Activated T-helper 1 cell treated with Interleukin-2 at 50 U/mL for 16 hours (primary cell): ENCODE data around the gene LCN6.
"Not testable (repeated sequence)": the region's sequence is repeated elsewhere in the genome, so short reads cannot be mapped to it uniquely, and the experiment has no call there.

ENCODE experiments used
- DNase-seq: peaks from one replicate; pipeline ENCODE4 v3.0.0-alpha.2; 2020; ENCODE audit warnings: low read depth

The LCN6 gene, protein sequence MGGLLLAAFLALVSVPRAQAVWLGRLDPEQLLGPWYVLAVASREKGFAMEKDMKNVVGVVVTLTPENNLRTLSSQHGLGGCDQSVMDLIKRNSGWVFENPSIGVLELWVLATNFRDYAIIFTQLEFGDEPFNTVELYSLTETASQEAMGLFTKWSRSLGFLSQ

DNA sequence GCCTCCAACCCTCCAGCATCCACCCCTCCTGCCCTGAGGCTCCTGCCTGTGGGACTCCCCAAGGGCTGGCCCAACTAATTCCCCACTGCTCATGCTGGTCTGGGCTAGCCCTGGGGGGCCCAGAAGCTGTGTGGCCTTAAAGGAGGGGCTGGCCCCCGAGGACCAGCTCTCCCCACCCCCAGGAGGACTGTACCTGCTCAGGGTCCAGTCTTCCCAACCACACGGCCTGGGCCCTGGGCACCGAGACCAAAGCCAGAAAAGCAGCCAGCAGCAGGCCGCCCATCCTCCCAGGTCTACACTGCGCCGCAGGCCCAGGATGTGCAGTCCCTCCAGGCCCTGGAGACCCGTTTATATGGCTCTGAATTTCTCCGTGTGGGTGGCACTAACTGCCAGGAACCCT lies at the start of gene LCN6:
TSS of gene LCN6 (minus strand) at position 325 of the 400 bp plus-strand sequence. CDS start at position 283, 42 bp downstream.
- DNase-seq, result no peak

DNA sequence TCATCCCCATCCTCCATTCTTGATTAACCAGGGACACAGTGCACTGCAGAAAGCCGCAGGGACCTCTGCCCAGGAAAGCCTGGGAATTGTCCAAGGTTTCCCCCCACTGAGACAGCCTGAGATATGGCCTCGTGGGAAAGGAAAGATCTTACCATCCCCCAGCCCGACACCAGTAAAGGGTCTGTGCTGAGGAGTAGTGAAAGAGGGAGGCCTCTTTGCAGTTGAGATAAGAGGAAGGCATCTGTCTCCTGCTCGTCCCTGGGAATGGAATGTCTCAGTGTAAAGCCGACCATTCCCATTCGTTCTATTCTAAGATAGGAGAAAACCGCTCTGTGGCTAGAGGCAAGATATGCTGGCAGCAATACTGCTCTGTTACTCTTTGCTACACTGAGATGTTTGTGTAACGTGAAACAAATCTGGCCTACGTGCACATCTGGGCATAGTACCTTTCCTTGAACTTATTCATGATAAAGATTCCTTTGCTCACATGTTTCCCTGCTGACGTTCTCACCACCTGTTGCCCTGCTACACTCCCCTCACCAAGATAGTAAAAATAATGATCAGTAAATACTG lies 48.5 kb upstream of the LCN6 start:
- not testable (repeated sequence) for DNase-seq

DNA sequence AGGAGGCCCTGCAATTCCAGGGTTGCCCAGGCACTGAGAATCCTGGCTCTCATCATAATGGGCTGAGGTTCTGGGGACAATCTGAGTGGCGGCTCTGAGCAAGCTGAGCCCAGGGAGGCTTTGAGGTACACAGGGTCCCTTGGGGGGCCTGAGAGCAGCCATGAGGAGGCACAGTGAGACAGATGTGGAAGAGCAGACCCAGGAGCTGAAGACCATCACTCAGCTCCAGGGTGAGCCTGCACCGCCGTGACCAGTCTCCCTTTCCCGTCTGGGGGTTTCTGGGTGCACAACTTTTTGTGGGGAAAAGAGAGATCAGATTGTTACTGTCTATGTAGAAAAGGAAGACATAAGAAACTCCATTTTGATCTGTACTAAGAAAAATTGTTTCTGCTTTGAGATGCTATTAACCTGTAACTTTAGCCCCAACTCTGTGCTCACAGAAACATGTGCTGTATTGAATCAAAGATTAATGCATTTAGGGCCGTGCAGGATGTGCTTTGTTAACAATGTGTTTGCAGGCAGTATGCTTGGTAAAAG lies 48.0 kb upstream of the LCN6 start, which contains the start of gene CCDC183:
TSS of gene CCDC183 (plus strand) at position 101 of the 537 bp plus-strand sequence. CDS start at position 161, 60 bp downstream.
- DNase-seq, result no peak

DNA sequence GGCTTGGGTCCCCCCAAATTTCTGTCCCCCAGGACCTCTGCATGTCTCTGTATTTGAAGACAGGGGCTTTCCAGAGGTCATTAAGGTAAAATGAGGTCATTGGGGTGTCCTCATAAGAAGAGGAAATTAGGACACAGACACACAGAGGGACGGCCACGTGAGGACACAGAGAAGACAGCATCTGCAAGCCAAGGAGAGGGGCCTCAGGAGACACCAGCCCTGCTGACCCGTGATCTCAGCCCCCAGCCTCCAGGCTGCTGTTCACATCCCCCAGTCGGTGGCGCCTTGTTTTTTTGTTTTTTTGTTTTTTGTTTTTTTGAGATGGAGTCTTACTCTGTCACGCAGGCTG lies 46.6 kb upstream of the LCN6 start:
- DNase-seq, result no peak

DNA sequence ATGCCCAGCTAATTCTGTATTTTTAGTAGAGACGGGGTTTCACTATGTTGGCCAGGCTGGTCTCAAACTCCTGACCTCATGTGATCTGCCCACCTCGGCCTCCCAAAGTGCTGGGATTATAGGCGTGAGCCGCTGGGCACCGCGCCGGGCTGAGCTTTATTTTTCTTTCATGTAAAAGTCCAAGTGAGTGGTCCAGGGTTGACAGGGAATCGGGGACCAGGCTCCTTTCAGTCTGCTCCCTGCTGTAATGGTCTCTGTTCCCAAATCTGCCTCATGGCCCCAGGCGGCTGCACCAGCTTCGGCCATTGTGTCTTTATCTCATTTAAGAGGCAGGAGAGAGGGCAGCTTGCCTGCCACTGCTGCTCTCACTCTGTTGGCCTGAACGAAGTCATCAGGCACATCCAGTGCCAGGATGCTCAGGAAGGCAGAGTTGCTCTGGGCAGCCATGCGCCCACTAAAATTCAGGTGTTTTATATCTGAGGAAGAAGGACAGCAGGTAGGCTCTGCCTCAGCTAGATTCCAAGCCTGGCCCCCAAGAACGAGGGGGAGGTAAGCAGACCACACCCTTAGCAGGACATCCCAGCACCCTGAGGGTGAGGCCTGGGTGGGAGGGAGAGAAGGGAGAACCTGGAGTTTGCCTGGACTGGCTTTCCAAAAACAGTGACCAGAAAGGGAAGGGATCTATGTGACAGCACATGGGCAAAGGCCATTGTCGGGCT lies 46.1 kb upstream of the LCN6 start:
- DNase-seq, result no peak

DNA sequence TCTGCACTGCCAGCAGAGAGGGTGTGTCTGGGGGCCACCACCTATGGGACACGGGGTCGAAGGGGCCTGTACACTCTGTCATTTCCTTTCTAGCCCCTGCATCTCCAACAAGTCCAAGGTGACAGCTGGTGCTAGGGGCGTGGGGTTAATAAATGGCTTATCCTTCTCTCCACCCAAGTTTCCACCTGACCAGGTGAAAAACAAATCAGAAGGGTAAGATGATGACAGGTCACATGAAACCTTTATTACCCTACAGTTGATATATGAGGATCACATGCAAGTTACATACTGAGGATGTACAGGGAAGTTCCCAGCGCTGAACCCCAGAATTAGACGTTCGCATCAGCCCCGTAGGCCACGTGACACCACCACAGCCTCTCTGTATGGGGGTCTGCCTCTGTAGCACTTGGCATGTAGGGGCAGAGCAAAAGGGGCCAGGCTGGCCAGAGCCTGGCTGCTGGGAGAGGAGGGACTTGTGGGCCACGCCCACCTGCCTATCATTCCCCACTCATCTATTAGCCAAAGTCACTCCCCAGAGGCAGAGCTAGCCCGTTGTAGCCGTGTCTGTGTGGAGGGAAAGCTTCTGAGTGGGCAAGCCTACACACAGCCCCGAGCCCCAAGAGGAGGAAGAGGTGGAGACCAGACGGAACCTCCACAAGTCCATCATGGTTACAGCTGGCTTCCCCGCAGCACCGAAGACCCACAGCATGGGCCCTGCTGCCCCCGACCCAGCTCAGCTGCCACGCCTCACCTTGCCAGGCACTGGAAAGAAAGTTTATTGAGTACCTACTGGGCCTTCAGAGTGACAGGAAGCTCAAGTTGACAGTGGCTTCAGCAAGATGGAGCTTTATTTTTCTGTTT lies 45.0 kb upstream of the LCN6 start:
- no peak for DNase-seq

DNA sequence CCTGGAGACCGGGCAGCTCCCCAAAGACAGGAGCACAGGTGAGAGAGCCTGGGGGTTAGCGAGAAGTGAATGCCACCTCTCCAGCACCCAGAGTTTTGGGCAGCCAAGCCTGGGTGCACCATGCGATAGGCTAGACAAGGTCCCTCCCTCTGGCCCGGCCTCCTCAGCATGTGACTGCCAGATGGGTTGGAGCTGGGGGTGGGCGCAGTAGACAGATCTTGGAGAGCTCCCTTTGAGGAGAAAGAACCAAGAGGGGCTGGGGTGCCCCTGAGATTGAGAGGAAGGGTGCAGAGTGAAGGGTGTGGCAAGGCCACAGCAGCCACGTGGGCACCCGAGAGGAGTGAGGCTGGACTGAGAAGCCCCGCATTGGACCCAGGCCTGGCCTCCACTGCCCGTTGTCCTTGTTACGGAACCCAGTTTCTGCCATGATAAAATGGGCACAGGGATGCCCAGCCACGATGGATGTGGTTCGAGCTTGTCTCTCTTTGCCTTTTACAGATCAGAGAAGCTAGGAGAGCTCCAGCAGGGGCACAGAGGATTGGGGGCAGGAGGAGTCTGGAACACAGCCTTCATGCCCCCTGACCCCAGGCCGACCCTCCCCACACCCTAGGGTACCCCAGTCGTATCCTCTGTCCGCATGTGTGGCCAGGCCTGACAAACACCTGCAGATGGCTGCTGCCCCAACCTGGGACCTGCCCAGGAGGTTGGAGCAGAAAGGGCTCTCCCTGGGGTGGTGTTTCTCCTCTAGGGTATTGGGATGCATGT lies 44.2 kb upstream of the LCN6 start:
- DNase-seq, result no peak

DNA sequence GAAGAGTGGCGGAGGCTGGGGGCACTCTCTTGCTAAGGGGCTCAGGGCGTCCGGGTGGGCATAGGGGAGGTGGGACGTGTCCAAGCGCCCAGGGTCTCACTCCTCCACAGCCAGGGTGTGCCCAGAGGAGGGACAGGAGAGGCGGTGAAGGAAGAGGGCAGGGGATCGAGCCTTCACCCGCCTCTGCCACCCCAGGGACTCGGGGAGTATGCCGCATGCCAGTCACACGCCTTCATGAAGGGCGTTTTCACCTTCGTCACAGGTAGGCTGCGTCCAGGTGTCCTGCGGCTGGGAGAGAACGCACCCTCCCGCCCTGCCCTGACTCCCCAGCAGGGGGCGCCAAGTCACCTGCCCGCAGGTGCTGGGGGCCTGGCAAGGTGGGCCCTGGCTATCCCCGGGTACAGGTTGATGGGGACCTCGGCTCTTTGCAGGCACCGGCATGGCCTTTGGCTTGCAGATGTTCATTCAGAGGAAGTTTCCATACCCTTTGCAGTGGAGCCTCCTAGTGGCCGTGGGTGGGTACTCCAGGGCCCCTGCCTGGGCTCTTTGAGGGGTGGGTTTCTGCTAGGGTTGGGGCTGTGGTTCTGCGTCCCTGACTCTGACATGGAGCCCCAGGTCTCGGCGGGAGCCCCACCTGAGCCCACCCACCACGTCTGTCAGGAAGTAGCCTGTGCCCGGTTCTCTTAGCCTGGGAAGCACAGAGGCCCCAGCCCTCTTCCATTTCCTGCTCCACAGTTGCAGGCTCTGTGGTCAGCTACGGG lies 43.4 kb upstream of the LCN6 start:
- peak; percentile 45 for DNase-seq

DNA sequence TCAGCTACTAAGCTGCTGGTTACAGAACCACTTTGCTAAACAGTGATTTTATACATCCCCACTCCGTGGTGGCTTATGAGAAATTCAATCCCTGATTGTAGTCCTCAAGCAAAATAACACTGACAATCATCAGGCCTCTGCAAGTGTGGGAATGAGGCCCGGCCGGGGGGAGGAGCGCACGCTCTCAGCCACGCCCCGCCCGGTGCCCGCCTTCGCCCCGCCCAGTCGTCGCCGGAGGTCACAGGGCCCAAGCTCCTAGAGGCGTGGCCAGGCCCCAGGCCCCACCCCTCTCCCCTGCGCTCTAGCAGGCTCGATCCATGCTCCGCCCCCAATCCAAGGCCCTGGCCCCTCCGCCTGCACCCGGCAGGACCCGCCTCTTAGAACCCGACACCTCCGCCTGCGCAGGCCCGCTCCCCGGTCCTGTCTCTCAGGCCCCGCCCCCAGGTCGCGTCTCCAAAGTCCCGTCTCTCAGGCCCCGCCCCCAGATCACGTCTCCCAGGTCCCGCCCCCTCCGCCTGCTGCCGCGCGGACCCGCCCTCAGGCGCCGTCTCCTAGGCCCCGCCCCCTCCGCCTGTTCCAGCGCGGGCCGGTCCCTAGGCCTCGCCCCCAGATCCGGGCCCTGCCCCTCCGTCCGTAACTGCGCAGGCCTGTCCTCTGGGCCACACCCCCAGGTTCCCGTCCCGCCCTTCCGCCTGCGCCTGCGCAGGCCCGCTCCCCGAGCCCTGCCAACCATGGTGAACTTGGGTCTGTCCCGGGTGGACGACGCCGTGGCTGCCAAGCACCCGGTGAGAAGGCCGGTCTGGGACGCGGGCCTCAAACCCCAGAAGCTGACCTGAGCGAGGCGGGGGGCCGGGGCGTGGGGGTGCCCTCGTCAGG lies 42.6 kb upstream of the LCN6 start, which contains the start of gene TMEM141:
TSS of gene TMEM141 (plus strand) at position 705 of the 876 bp plus-strand sequence. CDS start at position 732, 27 bp downstream.
- DNase-seq, result peak; percentile 99

DNA sequence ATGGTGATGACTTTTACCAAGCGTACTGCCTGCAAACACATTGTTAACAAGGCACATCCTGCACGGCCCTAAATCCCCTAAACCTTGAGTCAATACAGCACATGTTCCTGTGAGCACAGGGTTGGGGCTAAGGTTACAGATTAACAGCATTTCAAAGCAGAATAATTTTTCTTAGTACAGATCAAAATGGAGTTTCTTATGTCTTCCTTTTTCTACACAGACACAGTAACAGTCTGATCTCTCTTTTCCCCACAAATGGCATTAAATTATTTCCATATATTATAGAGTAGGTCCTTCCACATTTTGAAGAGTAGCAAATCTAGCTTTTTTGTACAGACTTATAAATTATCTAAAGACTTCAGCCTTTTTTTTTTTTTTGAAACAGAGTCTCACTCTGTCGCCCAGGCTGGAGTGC lies 41.2 kb upstream of the LCN6 start:
- no peak for DNase-seq

DNA sequence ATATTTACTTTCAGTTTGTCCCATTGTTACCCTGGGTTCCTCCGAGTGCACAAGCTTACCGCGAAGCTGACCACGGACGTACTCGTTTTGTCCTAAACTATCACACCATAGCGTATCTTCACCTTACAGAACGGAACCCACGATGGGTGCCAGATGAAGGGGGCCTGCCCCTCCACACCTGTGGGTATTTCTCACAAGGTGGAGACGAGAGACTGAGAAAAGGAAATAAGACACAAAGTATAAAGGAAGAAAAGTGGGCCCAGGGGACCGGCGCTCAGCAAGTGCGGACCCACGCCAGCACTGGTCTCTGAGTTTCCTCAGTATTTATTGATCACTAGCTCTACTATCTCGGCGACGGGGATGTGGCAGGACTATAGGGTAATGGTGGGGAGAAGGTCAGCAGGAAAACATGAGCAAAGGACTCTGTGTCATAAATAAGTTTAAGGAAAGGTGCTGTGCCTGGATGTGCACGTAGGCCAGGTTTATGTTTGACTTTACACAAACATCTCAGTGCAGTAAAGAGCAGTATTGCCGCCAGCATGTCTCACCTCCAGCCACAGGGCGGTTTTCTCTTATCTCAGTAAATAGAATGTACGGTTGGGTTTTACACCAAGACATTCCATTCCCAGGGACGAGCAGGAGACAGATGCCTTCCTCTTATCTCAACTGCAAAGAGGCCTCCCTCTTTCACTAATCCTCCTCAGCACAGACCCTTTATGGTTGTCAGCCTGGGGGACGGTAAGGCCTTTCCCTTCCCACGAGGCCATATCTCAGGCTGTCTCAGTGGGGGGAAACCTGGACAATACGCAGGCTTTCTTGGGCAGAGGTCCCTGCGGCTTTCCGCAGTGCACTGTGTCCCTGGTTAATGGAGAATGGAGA lies 40.6 kb upstream of the LCN6 start:
- not testable (repeated sequence) for DNase-seq

DNA sequence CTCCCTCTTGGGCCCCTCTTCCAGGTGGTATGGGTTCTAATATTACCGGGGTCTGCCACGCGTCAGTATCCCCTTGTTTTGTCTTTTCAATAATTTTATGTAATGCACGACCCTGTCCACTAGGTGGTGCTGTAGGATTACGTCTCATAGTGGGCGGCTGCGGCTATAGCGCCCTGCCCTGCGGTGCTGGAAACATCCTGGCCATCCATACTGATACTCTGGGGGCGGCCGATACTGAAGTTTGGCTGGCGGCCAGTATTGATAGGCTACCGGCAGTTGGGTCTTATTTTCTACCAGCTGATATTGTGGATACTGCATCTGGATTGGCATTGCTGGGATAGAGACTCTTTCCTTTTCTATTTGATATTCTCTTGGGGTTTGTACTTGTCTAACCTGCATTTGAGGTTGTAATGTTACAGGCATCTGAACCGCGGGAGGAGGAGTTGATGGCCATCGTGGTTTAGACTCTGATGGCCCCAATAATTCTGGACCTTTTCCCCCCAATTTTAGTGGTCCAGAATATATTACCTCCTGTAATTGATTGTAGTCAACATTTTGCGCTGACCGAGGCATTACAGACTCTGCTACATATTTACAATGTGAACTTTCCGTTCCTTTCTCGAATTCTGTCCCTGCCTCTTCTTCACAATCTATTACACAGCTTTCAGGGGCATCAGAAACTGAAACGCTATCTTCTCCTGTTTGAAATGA lies 39.5 kb upstream of the LCN6 start:
- DNase-seq, result peak; percentile 49

DNA sequence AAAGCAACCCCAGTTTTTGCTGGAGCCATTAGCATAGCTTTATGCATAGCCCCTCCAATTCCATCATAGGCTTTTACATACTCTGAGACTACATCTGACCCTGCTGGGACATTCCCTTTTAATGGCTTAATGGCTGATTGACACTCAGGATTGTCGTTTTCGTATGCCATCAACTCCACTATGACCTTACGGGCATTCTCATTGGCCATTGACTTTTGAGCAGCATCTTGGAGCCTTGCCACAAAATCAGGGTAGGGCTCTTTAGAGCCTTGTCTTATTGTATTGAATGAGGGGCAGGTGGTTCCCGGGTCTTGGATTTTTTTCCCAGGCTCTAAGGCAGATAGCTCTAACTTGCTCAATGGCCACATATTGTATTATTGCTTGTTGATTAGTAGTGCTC lies 38.7 kb upstream of the LCN6 start:
- DNase-seq, result not testable (repeated sequence)

DNA sequence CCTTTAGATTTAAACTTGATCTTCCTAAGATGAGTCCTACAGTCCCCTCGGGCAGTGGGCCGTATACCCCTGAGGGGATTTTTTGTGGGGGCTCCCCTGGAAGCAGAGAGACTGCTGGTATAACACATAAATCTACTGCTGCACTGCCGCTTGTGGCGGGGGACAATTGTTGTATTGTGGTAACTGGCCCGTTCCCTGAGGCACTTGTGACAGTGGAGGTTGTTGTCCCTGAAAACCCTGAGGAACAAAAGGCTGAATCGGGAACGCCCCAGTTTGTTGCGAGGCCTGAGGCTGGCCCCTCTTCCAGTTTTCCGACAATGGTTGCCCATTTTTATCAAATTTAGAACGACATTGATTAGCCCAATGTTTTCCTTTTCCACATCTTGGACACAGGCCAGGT lies 38.1 kb upstream of the LCN6 start:
- no peak for DNase-seq

DNA sequence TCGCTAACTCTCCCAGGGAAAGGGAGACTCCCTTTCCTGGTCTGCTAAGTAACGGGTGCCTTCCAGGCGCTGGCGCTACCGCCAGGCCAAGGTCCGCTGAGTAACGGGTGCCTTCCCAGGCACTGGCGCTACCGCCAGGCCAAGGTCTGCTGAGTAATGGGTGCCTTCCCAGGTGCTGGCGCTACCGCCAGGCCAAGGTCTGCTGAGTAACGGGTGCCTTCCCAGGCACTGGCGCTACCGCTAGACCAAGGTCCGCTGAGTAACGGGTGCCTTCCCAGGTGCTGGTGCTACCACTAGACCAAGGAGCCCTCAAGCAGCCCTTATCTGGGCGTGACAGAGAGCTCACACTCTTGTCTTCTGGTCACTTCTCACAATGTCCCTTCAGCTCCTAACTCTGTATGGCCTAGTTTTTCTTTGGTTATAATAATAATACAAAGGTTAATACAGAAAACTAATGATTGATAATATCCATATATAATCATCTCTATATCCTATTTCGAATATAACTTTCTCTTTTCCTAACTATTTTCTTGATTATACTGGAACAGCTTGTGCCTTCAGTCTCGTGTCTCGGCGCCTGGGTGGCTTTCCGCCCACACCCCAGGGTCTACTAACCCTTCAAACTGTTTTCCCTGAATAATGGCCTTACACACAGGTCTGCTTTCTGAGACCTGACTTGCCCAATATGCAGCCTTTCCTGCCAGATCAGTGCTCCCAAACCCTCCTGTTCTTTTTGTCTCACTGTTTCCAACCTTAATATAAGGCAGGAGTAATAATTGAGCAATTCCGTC lies 37.4 kb upstream of the LCN6 start:
- DNase-seq, result not testable (repeated sequence)

DNA sequence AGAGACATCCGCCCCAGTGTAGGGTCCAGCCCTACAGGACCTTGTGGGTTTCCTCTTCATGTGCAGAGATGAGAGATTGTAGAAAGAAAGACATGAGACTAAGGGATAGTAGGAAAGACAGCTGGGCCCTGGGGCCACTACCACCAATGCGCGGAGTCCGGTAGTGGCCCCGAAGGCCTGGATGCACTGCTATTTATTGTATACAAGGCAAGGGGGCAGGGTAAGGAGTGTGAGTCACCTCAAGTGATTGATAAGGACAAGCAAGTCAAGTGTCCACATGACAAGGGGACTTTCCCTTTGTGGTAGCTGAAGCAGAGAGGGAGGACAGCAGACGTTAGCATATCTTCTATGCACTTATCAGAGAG lies 36.7 kb upstream of the LCN6 start:
- no peak for DNase-seq
